Adrenal gland (tissue), 12 donors: ENCODE results near the gene TMEM132A. TPM values are rescaled to one million over a fixed set of nuclear protein-coding genes. Genes with fewer than 3 reads are reported as not detected.

ENCODE experiments used
- DNase-seq, 7 donors: peaks; one replicate each; pipeline ENCODE4 v3.0.0-alpha.2; 2019 to 2020
- H3K27ac ChIP-seq, 5 donors: fragments of 200-600 bp; sonication (generic) in 4 of 5; 1 replicate in 3 of 5; 2 replicates in 2 of 5; pipeline versions ENCODE4 v1.5.1 to v1.8.0; 2016 to 2020; ENCODE audit warnings: mild to moderate bottlenecking in 1 of 5
- H3K27me3 ChIP-seq: fragments of 200-600 bp; 2 replicates; pipeline ENCODE4 v1.8.0; 2021
- H3K36me3 ChIP-seq, 2 donors: fragments of 200-600 bp; replicated peaks in 1 of 2; 1 replicate in 1 of 2; 2 replicates in 1 of 2; pipeline versions ENCODE4 v1.5.1 to v1.8.0; 2018 to 2022
- H3K4me1 ChIP-seq, 2 donors: fragments of 200-600 bp; replicated peaks in 1 of 2; 1 replicate in 1 of 2; 2 replicates in 1 of 2; pipeline versions ENCODE4 v1.5.1 to v1.8.0; 2018 to 2021
- H3K4me3 ChIP-seq, 4 donors: fragments of 200-600 bp; sonication (generic) in 3 of 4; one replicate each; pipeline ENCODE4 v1.5.1; 2016 to 2018
- H3K9me3 ChIP-seq, 3 donors: fragments of 200-600 bp; sonication (generic) in 1 of 3; replicated peaks in 1 of 3; 1 replicate in 2 of 3; 2 replicates in 1 of 3; pipeline versions ENCODE4 v1.5.1 to v1.8.0; 2016 to 2021
- POLR2A ChIP-seq, 2 donors: fragments of 450-650 bp; IDR thresholded peaks; one replicate each; pipeline ENCODE4 v1.6.1; 2017; ENCODE audit warnings: antibody characterized with exemption in 2 of 2, mild to moderate bottlenecking in 2 of 2, moderate library complexity in 1 of 2
- WGBS, 4 donors: extraction: QIAGEN DNeasy Blood & Tissue Kit in 2 of 4; methylation state at CpG; one replicate each; pipeline versions ENCODE4 v1.1.5 to v1.1.7; 2013 to 2017; 5-methylcytosine and 5-hydroxymethylcytosine counted together
- intact Hi-C, 2 donors: fragments of 100-400 bp; cut with DNase I; formaldehyde crosslinking; loops; one replicate each; pipeline versions ENCODE4 v1.14.1 to v1.15.0; 2022 to 2023
- polyA plus RNA-seq, 3 donors: library from polyadenylated mRNA; stranded (reverse); fragments of 200-250 nt in 2 of 3; fragments of 350-450 nt in 1 of 3; fragmentation: Illumina TruSeq in 1 of 3; extraction: RNeasy Lipid Tissue Mini Kit (QIAGEN cat#74804) in 1 of 3; gene quantifications; one replicate each; pipeline ENCODE4 v1.2.3, GENCODE V29; 2013 to 2014
- total RNA-seq, 9 donors: library from RNA; depleted of rRNA in 4 of 9; stranded (reverse); fragments of >200 nt in 4 of 9; fragments of 120-200 nt in 1 of 9; fragmentation: NEBNext Ultra II Directional in 1 of 9; extraction: Animal tissue kit (Norgen Biotek cat#: 25700) in 1 of 9; gene quantifications; one replicate each; pipeline versions ENCODE4 v1.1.0 to v1.2.4, GENCODE V29; 2013 to 2023
- TF ChIP-seq, protein P1 (sequence below), 6 experiments: fragments of 450-650 bp in 4 of 6; fragments of 200-600 bp in 2 of 6; sonication (generic) in 1 of 6; IDR thresholded peaks; 1 replicate in 5 of 6; 2 replicates in 1 of 6; pipeline versions ENCODE4 v1.5.1 to v1.8.0; 2016 to 2021; ENCODE audit warnings: antibody characterized with exemption in 6 of 6, mild to moderate bottlenecking in 2 of 6, moderate library complexity in 1 of 6
- donor health status: healthy with polysubstance abuse.
- donor health status: Bipolar disorder and iron deficiency.
- donor health status: DM: yes; HTN: yes; CAD: no.
- donor health status: DM: no; HTN: no; CAD: no.
- donor health status: DM: no; HTN: no; CAD: no.
- donor health status: DM: yes; HTN: yes; CAD: no.

The TMEM132A gene
- total and polyA plus RNA-seq, 12 donors = 3.4 to 66.1 (median 38.8) TPM

DNA sequence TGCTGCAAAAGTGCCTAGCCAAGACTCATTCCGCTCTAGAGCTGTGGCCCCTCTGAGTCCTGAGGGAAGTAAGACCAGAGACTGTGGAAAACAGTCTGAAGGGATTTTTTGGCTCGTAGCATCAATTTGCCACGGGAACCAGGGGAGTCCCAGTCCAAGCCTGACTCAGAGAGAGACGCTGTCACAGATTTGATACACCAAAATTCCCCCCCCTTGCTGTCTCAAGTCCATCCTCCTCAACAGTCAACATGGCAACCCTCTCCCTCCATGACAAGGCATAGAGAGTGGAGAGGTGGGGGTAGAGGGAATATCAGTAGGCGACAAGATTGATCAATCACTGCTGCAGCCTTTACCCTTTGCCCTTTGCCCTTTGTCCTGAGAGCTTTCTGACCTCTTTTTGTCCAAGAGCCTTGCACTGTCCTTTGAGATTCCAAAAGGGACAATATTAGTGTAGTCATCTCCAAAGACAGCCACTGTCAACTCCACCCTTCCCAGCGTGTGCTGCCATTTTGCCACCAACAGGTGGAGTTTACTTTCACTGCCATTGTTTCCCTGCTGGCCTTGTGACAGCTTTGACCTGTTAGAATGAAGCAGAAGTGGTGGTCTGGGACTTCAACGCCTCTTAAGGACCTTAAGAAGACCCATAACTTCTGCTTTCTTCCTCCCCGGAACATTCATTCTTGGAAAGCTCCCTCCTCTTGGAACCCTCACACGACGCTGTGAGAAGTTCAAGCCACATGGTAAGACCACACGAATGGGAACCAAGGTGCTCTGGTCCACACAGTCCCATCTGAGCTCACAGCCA, 20.4 kb downstream of the TMEM132A start:
- no peak overlapping the region for H3K27ac ChIP-seq
- intact Hi-C loops = no loop called here
- H3K9me3 ChIP-seq = no peaks in the 10 kb centered on the region
- H3K27me3 ChIP-seq = no peaks in the 10 kb centered on the region
- no peaks in the 10 kb centered on the region for H3K4me1 ChIP-seq
- H3K36me3 ChIP-seq = peaks cover 0 to 11% of the 10 kb centered on the region in 2 donors
- TF ChIP-seq, protein P1, sequence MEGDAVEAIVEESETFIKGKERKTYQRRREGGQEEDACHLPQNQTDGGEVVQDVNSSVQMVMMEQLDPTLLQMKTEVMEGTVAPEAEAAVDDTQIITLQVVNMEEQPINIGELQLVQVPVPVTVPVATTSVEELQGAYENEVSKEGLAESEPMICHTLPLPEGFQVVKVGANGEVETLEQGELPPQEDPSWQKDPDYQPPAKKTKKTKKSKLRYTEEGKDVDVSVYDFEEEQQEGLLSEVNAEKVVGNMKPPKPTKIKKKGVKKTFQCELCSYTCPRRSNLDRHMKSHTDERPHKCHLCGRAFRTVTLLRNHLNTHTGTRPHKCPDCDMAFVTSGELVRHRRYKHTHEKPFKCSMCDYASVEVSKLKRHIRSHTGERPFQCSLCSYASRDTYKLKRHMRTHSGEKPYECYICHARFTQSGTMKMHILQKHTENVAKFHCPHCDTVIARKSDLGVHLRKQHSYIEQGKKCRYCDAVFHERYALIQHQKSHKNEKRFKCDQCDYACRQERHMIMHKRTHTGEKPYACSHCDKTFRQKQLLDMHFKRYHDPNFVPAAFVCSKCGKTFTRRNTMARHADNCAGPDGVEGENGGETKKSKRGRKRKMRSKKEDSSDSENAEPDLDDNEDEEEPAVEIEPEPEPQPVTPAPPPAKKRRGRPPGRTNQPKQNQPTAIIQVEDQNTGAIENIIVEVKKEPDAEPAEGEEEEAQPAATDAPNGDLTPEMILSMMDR (IDR thresholded peaks at IDR 0.05) = peak in 3 of 6 experiments; percentile 12 to 23 (median 18)
- no peak for TF ChIP-seq POLR2A (IDR thresholded peaks at IDR 0.05)
- DNase-seq = no peak
- H3K4me3 ChIP-seq = no peak overlapping the region
- WGBS, 4 donors = 76 to 84% (median 79%) methylated on average over 8 to 11 of the region's 11 CpGs

DNA sequence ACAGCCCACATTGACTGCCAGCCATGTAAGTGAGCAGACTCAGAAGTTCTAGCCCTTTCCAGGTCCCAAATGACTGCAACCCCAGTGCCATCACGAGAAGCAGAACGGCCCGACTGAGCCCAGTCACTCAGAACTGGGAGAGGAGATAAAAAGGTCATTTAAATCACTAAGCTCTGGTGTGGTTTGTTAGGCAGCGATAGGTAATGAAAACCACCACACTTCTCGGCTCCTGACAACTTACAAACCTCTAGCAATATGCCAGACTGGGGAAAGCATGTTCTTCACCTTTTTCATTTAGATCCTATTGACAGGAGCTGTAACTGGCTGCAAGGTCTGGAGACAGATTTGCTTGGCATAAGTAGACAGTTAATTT, 21.0 kb downstream of the TMEM132A start:
- 85 to 96% (median 91%) methylated on average over 5 of the region's 5 CpGs for WGBS, 4 donors
- DNase-seq = no peak
- no peaks in the 10 kb centered on the region for H3K9me3 ChIP-seq
- no peak overlapping the region for H3K27ac ChIP-seq
- intact Hi-C loops = no loop called here
- no peak for TF ChIP-seq POLR2A (IDR thresholded peaks at IDR 0.05)
- TF ChIP-seq, protein P1 (IDR thresholded peaks at IDR 0.05) = no peak
- no peaks in the 10 kb centered on the region for H3K4me1 ChIP-seq
- no peaks in the 10 kb centered on the region for H3K27me3 ChIP-seq
- no peak overlapping the region for H3K4me3 ChIP-seq
- peaks cover 0 to 5% of the 10 kb centered on the region in 2 donors for H3K36me3 ChIP-seq

DNA sequence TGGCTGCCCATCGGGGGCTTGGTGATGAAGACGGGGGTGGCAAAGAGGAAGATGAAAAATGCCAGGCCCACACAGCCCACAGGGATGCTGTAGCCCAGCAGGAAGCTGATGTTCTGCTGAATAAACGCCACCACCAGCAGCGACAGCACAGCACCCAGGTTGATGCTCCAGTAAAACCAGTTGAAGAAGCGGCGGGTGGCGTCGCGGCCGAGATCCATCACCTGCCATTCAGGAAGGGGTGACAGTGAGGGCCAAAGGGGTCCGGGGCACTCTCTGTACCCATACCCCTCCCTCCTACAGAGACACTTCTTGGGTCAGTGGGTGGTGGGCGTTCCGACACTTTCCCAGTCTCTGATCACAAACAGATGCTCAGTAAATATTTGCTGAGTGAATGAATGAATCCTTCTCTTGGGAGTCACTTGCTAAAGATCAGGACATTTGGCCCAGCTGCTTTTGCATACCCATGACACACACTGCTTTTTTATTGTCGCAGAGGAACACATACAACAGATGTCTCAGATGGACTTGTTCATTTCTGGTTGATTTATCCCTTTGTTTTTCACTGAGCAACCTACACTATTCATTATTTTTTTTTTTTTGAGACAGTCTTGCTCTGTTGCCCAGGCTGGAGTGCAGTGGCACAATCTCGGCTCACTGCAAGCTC, 22.5 kb downstream of the TMEM132A start:
- Histone ChIP-seq H3K36me3 (peaks cover 0 to 5% of the 10 kb centered on the region in 2 donors), H3K4me1 (no peaks in the 10 kb centered on the region), H3K4me3 (no peak overlapping the region), H3K27ac (no peak overlapping the region), H3K9me3 (no peaks in the 10 kb centered on the region), H3K27me3 (peaks cover 4% of the 10 kb centered on the region)
- 81 to 90% (median 85%) methylated on average over 6 to 15 of the region's 15 CpGs for WGBS, 4 donors
- intact Hi-C loops = no loop called here
- DNase-seq = no peak
- TF ChIP-seq POLR2A (IDR thresholded peaks at IDR 0.05) = no peak
- TF ChIP-seq, protein P1 (IDR thresholded peaks at IDR 0.05) = no peak

DNA sequence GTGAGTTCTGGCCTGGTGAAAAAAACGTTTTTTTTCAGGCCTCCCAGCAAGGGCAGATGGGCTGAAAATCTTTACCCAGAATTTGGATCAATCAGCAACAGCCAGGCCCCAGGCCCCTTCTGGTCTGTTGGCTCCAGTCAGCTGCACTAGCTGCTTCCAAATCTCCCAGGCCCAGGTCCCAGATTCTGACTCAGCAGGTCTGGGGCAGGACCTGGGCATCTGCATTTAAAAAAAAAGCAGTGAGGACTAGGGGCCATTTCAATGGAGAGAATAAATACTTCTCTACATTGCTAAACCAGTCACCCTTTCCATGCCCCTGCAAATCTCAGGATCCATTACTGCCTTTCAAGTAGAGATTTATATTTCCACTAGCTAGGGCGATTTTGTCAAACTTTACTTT, 23.4 kb downstream of the TMEM132A start:
- H3K27me3 ChIP-seq = peaks cover 4% of the 10 kb centered on the region

More for the DNA sequence above, 23.4 kb downstream of the TMEM132A start:
- intact Hi-C loops = no loop called here
- Histone ChIP-seq H3K36me3 (peaks cover 0 to 5% of the 10 kb centered on the region in 2 donors), H3K27ac (no peak overlapping the region), H3K9me3 (no peaks in the 10 kb centered on the region), H3K4me3 (no peak overlapping the region), H3K4me1 (no peaks in the 10 kb centered on the region)
- TF ChIP-seq, protein P1 (IDR thresholded peaks at IDR 0.05) = no peak
- TF ChIP-seq POLR2A (IDR thresholded peaks at IDR 0.05) = no peak
- no peak for DNase-seq
- 50 to 52% (median 52%) methylated on average over 2 of the region's 2 CpGs for WGBS, 4 donors
